Measurements from ENCODE around the gene C5orf24.

Gene C5orf24

DNA sequence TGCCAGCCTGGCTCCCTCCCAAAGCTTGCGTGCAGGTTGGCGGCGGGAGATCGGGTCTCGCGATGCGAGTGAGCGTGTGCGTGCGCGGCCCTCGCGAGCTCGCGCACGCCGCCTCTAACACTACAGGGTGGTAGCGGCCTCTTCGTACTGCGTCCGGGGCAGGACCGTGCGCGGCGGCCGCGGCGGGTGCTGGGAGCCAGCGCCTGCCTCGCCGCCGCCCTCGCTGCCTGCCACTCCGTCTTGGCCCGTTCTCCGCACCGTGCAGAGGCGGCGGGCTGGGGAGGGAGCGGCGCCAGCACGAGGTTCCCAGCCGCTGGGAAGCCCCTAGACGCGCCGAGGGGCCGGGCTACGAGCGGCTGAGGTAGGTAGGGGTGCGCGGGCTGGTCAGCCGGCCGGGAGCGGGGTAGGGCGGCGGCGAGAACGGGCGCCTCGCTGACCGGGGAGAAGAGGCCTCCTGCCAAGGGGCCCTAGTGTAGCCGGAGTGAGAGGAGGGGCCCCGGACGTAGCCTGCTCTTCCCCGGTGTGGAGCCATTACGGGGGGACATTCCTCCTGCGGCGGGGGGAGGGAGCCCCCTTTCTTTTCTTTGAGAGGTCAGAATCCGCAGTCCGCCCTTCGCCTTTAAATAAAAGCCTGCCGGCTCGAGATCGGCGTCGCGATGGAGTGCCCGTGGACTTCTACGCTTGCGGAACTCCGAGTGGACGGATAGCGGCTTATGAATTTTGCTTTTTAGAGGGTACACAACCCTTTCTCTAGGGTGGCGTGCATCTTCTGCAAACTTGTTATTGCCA, at the start of gene C5orf24 (continued):
- TF ChIP-seq KLF9 (tag by site-specific recombination; IDR thresholded peaks at IDR 0.05; ENCODE audit: low read depth) = 0 out of 2 replicates have a peak, but pooled peaks have one; percentile 16
- no peak for TF ChIP-seq ZNF544 (tag by site-specific recombination; IDR thresholded peaks at IDR 0.05)
- TF ChIP-seq ZBTB17 (tag by site-specific recombination; IDR thresholded peaks at IDR 0.05) = no peak; the same call in 1 of the 2 replicates
- TF ChIP-seq ZNF660 (tag by site-specific recombination; IDR thresholded peaks at IDR 0.05) = peak; percentile 93
- TF ChIP-seq MZF1 (tag by site-specific recombination; IDR thresholded peaks at IDR 0.05; ENCODE audit: borderline replicate concordance) = no peak
- peak; percentile 80 for TF ChIP-seq ZBTB8A (tag by site-specific recombination; IDR thresholded peaks at IDR 0.05)
- no peak for TF ChIP-seq ZNF274 (IDR thresholded peaks at IDR 0.05; ENCODE audit: low read length)
- TF ChIP-seq ZNF274 (tag by site-specific recombination; IDR thresholded peaks at IDR 0.05; ENCODE audit: borderline replicate concordance) = no peak
- TF ChIP-seq ZFP37 (tag by site-specific recombination; IDR thresholded peaks at IDR 0.05) = 0 out of 2 replicates have a peak, but pooled peaks have one; percentile 27
- no peak for TF ChIP-seq ZNF266 (tag by site-specific recombination; IDR thresholded peaks at IDR 0.05; ENCODE audit: low read depth)
- peak; percentile 15; the same call in 1 of the 2 replicates for TF ChIP-seq ZNF501 (tag by site-specific recombination; IDR thresholded peaks at IDR 0.05)
- no peak for TF ChIP-seq ZNF202 (tag by site-specific recombination; IDR thresholded peaks at IDR 0.05; ENCODE audit: borderline replicate concordance)
- TF ChIP-seq, protein P1, sequence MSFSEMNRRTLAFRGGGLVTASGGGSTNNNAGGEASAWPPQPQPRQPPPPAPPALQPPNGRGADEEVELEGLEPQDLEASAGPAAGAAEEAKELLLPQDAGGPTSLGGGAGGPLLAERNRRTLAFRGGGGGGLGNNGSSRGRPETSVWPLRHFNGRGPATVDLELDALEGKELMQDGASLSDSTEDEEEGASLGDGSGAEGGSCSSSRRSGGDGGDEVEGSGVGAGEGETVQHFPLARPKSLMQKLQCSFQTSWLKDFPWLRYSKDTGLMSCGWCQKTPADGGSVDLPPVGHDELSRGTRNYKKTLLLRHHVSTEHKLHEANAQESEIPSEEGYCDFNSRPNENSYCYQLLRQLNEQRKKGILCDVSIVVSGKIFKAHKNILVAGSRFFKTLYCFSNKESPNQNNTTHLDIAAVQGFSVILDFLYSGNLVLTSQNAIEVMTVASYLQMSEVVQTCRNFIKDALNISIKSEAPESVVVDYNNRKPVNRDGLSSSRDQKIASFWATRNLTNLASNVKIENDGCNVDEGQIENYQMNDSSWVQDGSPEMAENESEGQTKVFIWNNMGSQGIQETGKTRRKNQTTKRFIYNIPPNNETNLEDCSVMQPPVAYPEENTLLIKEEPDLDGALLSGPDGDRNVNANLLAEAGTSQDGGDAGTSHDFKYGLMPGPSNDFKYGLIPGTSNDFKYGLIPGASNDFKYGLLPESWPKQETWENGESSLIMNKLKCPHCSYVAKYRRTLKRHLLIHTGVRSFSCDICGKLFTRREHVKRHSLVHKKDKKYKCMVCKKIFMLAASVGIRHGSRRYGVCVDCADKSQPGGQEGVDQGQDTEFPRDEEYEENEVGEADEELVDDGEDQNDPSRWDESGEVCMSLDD (tag by site-specific recombination; IDR thresholded peaks at IDR 0.05) = 0 out of 2 replicates have a peak, but pooled peaks have one; percentile 52
- no peak for TF ChIP-seq SP3 (tag by site-specific recombination; IDR thresholded peaks at IDR 0.05)
- TF ChIP-seq ZNF311 (tag by site-specific recombination; IDR thresholded peaks at IDR 0.05; ENCODE audit: borderline replicate concordance) = no peak
- no peak for TF ChIP-seq SALL2 (tag by site-specific recombination; IDR thresholded peaks at IDR 0.05; ENCODE audit: borderline replicate concordance)
- no peak for TF ChIP-seq ZBTB21 (tag by site-specific recombination; IDR thresholded peaks at IDR 0.05)
- peak; percentile 32; the same call in 1 of the 2 replicates for TF ChIP-seq GLIS1 (tag by site-specific recombination; IDR thresholded peaks at IDR 0.05)
- TF ChIP-seq ZNF175 (tag by site-specific recombination; IDR thresholded peaks at IDR 0.05) = no peak
- TF ChIP-seq ZNF426 (tag by site-specific recombination; IDR thresholded peaks at IDR 0.05) = no peak
- no peak for TF ChIP-seq ZNF169 (tag by site-specific recombination; IDR thresholded peaks at IDR 0.05)
- TF ChIP-seq, protein P2, sequence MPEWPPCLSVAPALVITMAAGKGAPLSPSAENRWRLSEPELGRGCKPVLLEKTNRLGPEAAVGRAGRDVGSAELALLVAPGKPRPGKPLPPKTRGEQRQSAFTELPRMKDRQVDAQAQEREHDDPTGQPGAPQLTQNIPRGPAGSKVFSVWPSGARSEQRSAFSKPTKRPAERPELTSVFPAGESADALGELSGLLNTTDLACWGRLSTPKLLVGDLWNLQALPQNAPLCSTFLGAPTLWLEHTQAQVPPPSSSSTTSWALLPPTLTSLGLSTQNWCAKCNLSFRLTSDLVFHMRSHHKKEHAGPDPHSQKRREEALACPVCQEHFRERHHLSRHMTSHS (tag by site-specific recombination; IDR thresholded peaks at IDR 0.05) = no peak
- TF ChIP-seq, protein P3, sequence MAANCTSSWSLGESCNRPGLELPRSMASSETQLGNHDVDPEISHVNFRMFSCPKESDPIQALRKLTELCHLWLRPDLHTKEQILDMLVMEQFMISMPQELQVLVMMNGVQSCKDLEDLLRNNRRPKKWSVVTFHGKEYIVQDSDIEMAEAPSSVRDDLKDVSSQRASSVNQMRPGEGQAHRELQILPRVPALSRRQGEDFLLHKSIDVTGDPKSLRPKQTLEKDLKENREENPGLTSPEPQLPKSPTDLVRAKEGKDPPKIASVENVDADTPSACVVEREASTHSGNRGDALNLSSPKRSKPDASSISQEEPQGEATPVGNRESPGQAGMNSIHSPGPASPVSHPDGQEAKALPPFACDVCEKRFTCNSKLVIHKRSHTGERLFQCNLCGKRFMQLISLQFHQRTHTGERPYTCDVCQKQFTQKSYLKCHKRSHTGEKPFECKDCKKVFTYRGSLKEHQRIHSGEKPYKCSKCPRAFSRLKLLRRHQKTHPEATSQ (tag by site-specific recombination; IDR thresholded peaks at IDR 0.05) = 0 out of 2 replicates have a peak, but pooled peaks have one; percentile 54
- TF ChIP-seq ZBTB1 (tag by site-specific recombination; IDR thresholded peaks at IDR 0.05) = no peak
- TF ChIP-seq YY2 (tag by site-specific recombination; IDR thresholded peaks at IDR 0.05) = no peak
- no peak for TF ChIP-seq REPIN1 (tag by site-specific recombination; IDR thresholded peaks at IDR 0.05; ENCODE audit: low read depth)
- TF ChIP-seq, protein P4, sequence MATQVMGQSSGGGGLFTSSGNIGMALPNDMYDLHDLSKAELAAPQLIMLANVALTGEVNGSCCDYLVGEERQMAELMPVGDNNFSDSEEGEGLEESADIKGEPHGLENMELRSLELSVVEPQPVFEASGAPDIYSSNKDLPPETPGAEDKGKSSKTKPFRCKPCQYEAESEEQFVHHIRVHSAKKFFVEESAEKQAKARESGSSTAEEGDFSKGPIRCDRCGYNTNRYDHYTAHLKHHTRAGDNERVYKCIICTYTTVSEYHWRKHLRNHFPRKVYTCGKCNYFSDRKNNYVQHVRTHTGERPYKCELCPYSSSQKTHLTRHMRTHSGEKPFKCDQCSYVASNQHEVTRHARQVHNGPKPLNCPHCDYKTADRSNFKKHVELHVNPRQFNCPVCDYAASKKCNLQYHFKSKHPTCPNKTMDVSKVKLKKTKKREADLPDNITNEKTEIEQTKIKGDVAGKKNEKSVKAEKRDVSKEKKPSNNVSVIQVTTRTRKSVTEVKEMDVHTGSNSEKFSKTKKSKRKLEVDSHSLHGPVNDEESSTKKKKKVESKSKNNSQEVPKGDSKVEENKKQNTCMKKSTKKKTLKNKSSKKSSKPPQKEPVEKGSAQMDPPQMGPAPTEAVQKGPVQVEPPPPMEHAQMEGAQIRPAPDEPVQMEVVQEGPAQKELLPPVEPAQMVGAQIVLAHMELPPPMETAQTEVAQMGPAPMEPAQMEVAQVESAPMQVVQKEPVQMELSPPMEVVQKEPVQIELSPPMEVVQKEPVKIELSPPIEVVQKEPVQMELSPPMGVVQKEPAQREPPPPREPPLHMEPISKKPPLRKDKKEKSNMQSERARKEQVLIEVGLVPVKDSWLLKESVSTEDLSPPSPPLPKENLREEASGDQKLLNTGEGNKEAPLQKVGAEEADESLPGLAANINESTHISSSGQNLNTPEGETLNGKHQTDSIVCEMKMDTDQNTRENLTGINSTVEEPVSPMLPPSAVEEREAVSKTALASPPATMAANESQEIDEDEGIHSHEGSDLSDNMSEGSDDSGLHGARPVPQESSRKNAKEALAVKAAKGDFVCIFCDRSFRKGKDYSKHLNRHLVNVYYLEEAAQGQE (tag by site-specific recombination; IDR thresholded peaks at IDR 0.05) = no peak
- no peak for TF ChIP-seq ZNF521 (tag by site-specific recombination; IDR thresholded peaks at IDR 0.05)
- no peak for TF ChIP-seq ZNF23 (tag by site-specific recombination; IDR thresholded peaks at IDR 0.05; ENCODE audit: borderline replicate concordance)
- TF ChIP-seq, protein P5, sequence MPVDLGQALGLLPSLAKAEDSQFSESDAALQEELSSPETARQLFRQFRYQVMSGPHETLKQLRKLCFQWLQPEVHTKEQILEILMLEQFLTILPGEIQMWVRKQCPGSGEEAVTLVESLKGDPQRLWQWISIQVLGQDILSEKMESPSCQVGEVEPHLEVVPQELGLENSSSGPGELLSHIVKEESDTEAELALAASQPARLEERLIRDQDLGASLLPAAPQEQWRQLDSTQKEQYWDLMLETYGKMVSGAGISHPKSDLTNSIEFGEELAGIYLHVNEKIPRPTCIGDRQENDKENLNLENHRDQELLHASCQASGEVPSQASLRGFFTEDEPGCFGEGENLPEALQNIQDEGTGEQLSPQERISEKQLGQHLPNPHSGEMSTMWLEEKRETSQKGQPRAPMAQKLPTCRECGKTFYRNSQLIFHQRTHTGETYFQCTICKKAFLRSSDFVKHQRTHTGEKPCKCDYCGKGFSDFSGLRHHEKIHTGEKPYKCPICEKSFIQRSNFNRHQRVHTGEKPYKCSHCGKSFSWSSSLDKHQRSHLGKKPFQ (tag by site-specific recombination; IDR thresholded peaks at IDR 0.05) = no peak
- no peak for TF ChIP-seq ZNF157 (tag by site-specific recombination; IDR thresholded peaks at IDR 0.05)
